ENCODE measurements around the gene REXO1.

The REXO1 gene

GRCh38 chr19:1815605-1816529 lies 32.4 kb downstream of the REXO1 start:
- H3K36me3 ChIP-seq (ENCODE audit: insufficient read depth, low read length), result no peaks in the 10 kb centered on the region

DNA sequence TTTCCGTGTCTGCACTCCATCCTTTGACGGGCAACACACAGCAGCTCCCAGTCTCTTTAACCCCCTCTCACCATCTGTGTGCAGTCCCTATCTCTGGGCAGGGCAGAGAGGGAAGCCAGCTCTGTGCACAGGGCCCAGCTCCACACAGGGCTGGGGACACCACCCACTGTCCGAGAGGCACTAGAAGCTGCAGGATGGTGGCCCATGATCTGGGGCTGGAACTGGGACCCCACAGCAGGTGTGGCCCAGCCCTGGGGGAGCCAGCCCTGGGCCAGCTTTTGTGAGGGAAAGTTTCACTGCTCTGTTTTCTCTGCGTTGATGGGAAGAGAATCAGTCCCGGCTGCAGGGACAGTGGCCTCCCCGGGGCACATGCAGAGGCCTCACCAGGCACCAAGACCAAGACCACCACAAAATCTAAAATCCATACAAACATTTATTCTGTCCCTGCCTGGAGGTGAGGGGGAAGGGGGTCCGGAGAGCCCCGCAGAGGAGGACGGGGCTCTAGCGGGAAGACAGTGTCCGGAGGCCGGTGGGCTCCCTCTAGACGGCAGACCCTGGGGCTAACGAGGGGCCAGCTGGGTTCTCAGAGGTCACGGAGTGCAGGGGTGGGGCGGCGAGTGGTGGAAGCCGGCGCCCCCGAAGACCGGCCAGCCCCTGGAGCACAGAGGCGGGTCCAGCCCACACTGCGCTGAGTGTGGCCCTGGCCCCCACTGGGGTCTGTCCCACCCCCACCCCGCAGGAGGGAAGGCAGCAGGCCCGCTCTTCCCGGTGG lies 33.3 kb downstream of the REXO1 start:
- Histone ChIP-seq H2AFZ (ENCODE audit: low read length, unreplicated experiment) (no peak overlapping the region), H3K27ac (ENCODE audit: low read depth, low read length) (no peak overlapping the region), H3K4me1 (ENCODE audit: control insufficient read depth, insufficient read depth, low read length, unreplicated experiment) (peaks cover 8% of the 10 kb centered on the region), H3K79me2 (ENCODE audit: control insufficient read depth, insufficient read depth, low read length, unreplicated experiment) (no peaks in the 10 kb centered on the region), H3K4me3 (ENCODE audit: low read depth, low read length) (no peak overlapping the region), H3K27me3 (ENCODE audit: insufficient read depth, low read length) (no peaks in the 10 kb centered on the region), H3K36me3 (ENCODE audit: insufficient read depth, low read length) (no peaks in the 10 kb centered on the region)

More at GRCh38 chr19:1815605-1816529, 32.4 kb downstream of the REXO1 start:
- no peak overlapping the region for H2AFZ ChIP-seq (ENCODE audit: low read length, unreplicated experiment)
- peaks cover 8% of the 10 kb centered on the region for H3K4me1 ChIP-seq (ENCODE audit: control insufficient read depth, insufficient read depth, low read length, unreplicated experiment)
- no peaks in the 10 kb centered on the region for H3K27me3 ChIP-seq (ENCODE audit: insufficient read depth, low read length)
- no peak overlapping the region for H3K27ac ChIP-seq (ENCODE audit: low read depth, low read length)
- no peaks in the 10 kb centered on the region for H3K79me2 ChIP-seq (ENCODE audit: control insufficient read depth, insufficient read depth, low read length, unreplicated experiment)
- no peak overlapping the region for H3K4me3 ChIP-seq (ENCODE audit: low read depth, low read length)

DNA sequence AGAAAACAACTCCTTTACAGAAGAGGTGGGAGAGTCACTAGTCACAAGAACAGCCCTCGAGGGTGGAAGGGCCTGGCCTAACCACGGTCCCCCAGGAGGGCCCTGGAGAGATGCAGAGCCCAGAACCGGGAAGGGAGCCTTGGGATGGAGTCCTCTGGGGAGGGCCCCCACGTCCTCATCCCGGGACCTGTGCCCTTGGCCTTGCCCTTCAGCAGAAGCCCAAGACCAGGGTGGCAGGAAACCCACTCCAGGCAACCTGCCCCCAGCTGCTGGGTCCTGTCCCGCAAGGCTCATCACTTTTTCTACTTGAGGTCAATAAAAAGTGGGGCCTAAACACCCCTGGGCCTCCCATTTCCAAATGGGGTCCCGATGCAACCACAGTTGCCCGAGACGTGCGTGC lies 33.9 kb downstream of the REXO1 start:
- Histone ChIP-seq H2AFZ (ENCODE audit: low read length, unreplicated experiment) (no peak overlapping the region), H3K4me3 (ENCODE audit: low read depth, low read length) (no peak overlapping the region), H3K27me3 (ENCODE audit: insufficient read depth, low read length) (no peaks in the 10 kb centered on the region), H3K27ac (ENCODE audit: low read depth, low read length) (no peak overlapping the region), H3K4me1 (ENCODE audit: control insufficient read depth, insufficient read depth, low read length, unreplicated experiment) (peaks cover 8% of the 10 kb centered on the region), H3K36me3 (ENCODE audit: insufficient read depth, low read length) (no peaks in the 10 kb centered on the region), H3K79me2 (ENCODE audit: control insufficient read depth, insufficient read depth, low read length, unreplicated experiment) (no peaks in the 10 kb centered on the region)

DNA sequence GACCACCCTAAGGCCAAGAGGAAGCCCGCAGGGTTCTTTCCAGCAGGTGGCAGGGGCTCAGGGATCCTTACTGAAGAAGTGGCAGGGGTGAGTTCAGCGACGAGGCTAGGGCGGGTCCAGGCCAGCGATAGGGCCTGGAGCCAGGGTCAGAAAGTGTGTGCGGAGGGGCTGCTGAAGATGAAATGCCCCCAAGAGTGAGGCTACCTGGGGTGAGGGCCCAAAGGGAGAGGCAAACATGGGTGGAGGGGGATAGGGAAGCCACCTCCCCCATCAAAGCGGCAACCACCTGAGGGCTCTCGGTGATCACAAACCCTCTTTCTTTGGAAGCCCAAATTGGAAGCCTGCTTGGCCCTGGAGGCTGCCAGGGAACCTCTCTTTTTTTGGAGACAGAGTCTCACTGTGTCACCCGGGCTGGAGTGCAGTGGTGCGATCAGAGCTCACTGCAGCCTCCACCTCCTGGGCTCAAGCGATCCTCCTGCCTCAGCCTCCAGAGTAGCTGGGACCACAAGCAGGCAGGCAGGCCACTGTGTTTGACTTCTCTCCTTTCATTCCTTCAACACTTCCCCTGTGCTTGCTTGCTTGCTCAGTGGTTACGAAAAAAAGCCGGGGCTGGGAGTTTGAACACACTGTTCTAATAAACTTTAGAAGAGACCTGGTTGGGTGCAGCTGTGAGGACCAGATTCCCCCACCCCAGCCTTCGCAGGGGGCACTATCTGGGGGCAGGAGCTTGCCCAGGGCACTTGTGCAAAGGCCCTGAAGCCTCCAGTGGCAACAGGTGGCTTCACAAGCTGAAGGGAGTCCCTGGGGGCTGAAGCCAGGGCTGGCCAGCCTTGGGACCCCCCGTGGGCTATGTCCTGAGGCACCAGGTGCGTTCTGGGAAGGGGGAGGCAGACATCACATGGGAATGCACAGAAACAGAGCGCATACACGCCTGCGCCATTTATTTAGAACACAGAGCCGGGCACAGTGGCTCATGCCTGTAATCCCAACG lies 34.8 kb downstream of the REXO1 start:
- Histone ChIP-seq H3K27ac (ENCODE audit: low read depth, low read length) (no peak overlapping the region), H3K4me3 (ENCODE audit: low read depth, low read length) (peak overlapping the region; percentile 80), H3K4me1 (ENCODE audit: control insufficient read depth, insufficient read depth, low read length, unreplicated experiment) (peaks cover 8% of the 10 kb centered on the region), H2AFZ (ENCODE audit: low read length, unreplicated experiment) (no peak overlapping the region), H3K27me3 (ENCODE audit: insufficient read depth, low read length) (no peaks in the 10 kb centered on the region), H3K79me2 (ENCODE audit: control insufficient read depth, insufficient read depth, low read length, unreplicated experiment) (no peaks in the 10 kb centered on the region), H3K36me3 (ENCODE audit: insufficient read depth, low read length) (no peaks in the 10 kb centered on the region)

GRCh38 chr19:1812426-1813191 lies 35.7 kb downstream of the REXO1 start:
- Histone ChIP-seq H3K4me1 (ENCODE audit: control insufficient read depth, insufficient read depth, low read length, unreplicated experiment) (peaks cover 8% of the 10 kb centered on the region), H2AFZ (ENCODE audit: low read length, unreplicated experiment) (no peak overlapping the region), H3K36me3 (ENCODE audit: insufficient read depth, low read length) (no peaks in the 10 kb centered on the region), H3K27ac (ENCODE audit: low read depth, low read length) (no peak overlapping the region), H3K79me2 (ENCODE audit: control insufficient read depth, insufficient read depth, low read length, unreplicated experiment) (no peaks in the 10 kb centered on the region), H3K27me3 (ENCODE audit: insufficient read depth, low read length) (no peaks in the 10 kb centered on the region), H3K4me3 (ENCODE audit: low read depth, low read length) (peak overlapping the region; percentile 80)

- no peaks in the 10 kb centered on the region for H3K36me3 ChIP-seq (ENCODE audit: insufficient read depth, low read length)
- H3K4me3 ChIP-seq (ENCODE audit: low read depth, low read length), result peak within 1 kb of the TSS; percentile 80
- H3K27ac ChIP-seq (ENCODE audit: low read depth, low read length), result no peak within 1 kb of the TSS
- no peaks in the 10 kb centered on the region for H3K79me2 ChIP-seq (ENCODE audit: control insufficient read depth, insufficient read depth, low read length, unreplicated experiment)
- H3K4me1 ChIP-seq (ENCODE audit: control insufficient read depth, insufficient read depth, low read length, unreplicated experiment), result peaks cover 8% of the 10 kb centered on the region
- no peak within 1 kb of the TSS for H2AFZ ChIP-seq (ENCODE audit: low read length, unreplicated experiment)
- H3K27me3 ChIP-seq (ENCODE audit: insufficient read depth, low read length), result no peaks in the 10 kb centered on the region
These were observed 36.3 kb downstream of the REXO1 start, which contains the start of gene ATP8B3 for GRCh38 chr19:1811942-1812425. Gene ATP8B3 (minus strand): TSS chr19:1812276. CDS start chr19:1811736, 540 bp downstream.

GRCh38 chr19:1811472-1811894 lies 36.8 kb downstream of the REXO1 start:
- Histone ChIP-seq H3K4me1 (ENCODE audit: control insufficient read depth, insufficient read depth, low read length, unreplicated experiment) (peaks cover 8% of the 10 kb centered on the region), H2AFZ (ENCODE audit: low read length, unreplicated experiment) (no peak overlapping the region), H3K79me2 (ENCODE audit: control insufficient read depth, insufficient read depth, low read length, unreplicated experiment) (no peaks in the 10 kb centered on the region), H3K4me3 (ENCODE audit: low read depth, low read length) (peak overlapping the region; percentile 78), H3K27me3 (ENCODE audit: insufficient read depth, low read length) (no peaks in the 10 kb centered on the region), H3K36me3 (ENCODE audit: insufficient read depth, low read length) (no peaks in the 10 kb centered on the region), H3K27ac (ENCODE audit: low read depth, low read length) (no peak overlapping the region)

DNA sequence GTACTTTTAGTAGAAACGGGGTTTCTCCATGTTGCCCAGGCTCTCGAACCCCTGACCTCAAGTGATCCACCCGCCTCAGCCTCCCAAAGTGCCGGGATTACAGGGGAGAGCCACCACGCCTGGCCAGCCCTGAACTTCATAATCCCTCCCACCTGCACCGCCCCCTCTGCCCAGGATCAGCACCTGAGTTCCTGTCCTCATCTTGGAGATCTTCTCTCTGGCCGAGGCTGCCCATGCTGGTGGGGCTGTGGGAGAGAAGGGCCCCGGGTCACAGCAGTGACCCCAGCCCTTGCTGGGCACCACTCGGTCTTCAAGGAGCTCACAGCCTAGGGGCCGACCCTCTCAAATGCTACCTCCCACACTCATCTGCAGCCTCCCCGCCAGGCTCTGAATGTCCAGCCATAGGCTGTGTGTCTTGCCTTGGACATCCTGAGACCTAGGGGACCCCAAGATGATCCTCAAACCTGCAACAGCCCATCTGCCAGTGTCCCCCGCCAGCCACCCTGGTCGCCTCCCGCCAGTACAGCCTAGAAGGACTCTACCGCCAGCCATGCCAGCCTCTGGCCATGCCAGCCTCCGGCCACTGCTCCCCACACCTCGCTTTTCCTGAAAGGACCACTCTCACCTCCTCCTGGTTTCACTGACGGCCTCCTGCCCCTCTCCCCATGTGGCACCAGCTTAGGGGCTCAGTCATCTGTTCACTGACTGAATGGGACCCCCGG lies 37.7 kb downstream of the REXO1 start:
- H3K27me3 ChIP-seq (ENCODE audit: insufficient read depth, low read length), result no peaks in the 10 kb centered on the region
- no peaks in the 10 kb centered on the region for H3K36me3 ChIP-seq (ENCODE audit: insufficient read depth, low read length)
- no peak overlapping the region for H3K27ac ChIP-seq (ENCODE audit: low read depth, low read length)
- no peaks in the 10 kb centered on the region for H3K79me2 ChIP-seq (ENCODE audit: control insufficient read depth, insufficient read depth, low read length, unreplicated experiment)
- H2AFZ ChIP-seq (ENCODE audit: low read length, unreplicated experiment), result no peak overlapping the region
- H3K4me3 ChIP-seq (ENCODE audit: low read depth, low read length), result no peak overlapping the region
- H3K4me1 ChIP-seq (ENCODE audit: control insufficient read depth, insufficient read depth, low read length, unreplicated experiment), result peaks cover 8% of the 10 kb centered on the region

GRCh38 chr19:1809678-1810077 lies 38.6 kb downstream of the REXO1 start:
- H3K4me3 ChIP-seq (ENCODE audit: low read depth, low read length), result no peak overlapping the region
- peaks cover 8% of the 10 kb centered on the region for H3K4me1 ChIP-seq (ENCODE audit: control insufficient read depth, insufficient read depth, low read length, unreplicated experiment)
- no peak overlapping the region for H3K27ac ChIP-seq (ENCODE audit: low read depth, low read length)
- H3K27me3 ChIP-seq (ENCODE audit: insufficient read depth, low read length), result no peaks in the 10 kb centered on the region
- H3K79me2 ChIP-seq (ENCODE audit: control insufficient read depth, insufficient read depth, low read length, unreplicated experiment), result no peaks in the 10 kb centered on the region
- no peaks in the 10 kb centered on the region for H3K36me3 ChIP-seq (ENCODE audit: insufficient read depth, low read length)
- no peak overlapping the region for H2AFZ ChIP-seq (ENCODE audit: low read length, unreplicated experiment)
